ENCODE measurements around the gene CCSER1.
"Not testable (repeated sequence)": the region's sequence is repeated elsewhere in the genome, so short reads cannot be mapped to it uniquely, and the experiment has no call there.

DNA sequence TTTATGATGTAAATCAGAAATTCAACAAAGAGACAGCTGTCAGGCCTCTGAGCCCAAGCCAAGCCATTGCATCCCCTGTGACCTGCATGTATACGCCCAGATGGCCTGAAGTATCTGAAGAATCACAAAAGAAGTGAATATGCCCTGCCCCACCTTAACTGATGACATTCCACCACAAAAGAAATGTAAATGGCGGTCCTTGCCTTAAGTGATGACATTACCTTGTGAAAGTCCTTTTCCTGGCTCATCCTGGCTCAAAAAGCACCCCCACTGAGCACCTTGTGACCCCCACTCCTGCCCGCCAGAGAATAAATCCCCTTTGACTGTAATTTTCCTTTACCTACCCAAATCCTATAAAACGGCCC is 1496.4 kb downstream of the CCSER1 start:
- TF ChIP-seq, protein P1, sequence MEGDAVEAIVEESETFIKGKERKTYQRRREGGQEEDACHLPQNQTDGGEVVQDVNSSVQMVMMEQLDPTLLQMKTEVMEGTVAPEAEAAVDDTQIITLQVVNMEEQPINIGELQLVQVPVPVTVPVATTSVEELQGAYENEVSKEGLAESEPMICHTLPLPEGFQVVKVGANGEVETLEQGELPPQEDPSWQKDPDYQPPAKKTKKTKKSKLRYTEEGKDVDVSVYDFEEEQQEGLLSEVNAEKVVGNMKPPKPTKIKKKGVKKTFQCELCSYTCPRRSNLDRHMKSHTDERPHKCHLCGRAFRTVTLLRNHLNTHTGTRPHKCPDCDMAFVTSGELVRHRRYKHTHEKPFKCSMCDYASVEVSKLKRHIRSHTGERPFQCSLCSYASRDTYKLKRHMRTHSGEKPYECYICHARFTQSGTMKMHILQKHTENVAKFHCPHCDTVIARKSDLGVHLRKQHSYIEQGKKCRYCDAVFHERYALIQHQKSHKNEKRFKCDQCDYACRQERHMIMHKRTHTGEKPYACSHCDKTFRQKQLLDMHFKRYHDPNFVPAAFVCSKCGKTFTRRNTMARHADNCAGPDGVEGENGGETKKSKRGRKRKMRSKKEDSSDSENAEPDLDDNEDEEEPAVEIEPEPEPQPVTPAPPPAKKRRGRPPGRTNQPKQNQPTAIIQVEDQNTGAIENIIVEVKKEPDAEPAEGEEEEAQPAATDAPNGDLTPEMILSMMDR (IDR thresholded peaks at IDR 0.05; ENCODE audit: low read depth, low read length, missing input control), result not testable (repeated sequence)
- TF ChIP-seq, protein P2, sequence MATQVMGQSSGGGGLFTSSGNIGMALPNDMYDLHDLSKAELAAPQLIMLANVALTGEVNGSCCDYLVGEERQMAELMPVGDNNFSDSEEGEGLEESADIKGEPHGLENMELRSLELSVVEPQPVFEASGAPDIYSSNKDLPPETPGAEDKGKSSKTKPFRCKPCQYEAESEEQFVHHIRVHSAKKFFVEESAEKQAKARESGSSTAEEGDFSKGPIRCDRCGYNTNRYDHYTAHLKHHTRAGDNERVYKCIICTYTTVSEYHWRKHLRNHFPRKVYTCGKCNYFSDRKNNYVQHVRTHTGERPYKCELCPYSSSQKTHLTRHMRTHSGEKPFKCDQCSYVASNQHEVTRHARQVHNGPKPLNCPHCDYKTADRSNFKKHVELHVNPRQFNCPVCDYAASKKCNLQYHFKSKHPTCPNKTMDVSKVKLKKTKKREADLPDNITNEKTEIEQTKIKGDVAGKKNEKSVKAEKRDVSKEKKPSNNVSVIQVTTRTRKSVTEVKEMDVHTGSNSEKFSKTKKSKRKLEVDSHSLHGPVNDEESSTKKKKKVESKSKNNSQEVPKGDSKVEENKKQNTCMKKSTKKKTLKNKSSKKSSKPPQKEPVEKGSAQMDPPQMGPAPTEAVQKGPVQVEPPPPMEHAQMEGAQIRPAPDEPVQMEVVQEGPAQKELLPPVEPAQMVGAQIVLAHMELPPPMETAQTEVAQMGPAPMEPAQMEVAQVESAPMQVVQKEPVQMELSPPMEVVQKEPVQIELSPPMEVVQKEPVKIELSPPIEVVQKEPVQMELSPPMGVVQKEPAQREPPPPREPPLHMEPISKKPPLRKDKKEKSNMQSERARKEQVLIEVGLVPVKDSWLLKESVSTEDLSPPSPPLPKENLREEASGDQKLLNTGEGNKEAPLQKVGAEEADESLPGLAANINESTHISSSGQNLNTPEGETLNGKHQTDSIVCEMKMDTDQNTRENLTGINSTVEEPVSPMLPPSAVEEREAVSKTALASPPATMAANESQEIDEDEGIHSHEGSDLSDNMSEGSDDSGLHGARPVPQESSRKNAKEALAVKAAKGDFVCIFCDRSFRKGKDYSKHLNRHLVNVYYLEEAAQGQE (IDR thresholded peaks at IDR 0.05), result not testable (repeated sequence)
- TF ChIP-seq RAD21 (IDR thresholded peaks at IDR 0.05); GABPA (IDR thresholded peaks at IDR 0.05 in 1 of 2, conservative IDR thresholded peaks at IDR 0.05 in 1 of 2); EGR1 (IDR thresholded peaks at IDR 0.05; ENCODE audit: low read depth in 2 of 2); SP1 (IDR thresholded peaks at IDR 0.05); YY1 (IDR thresholded peaks at IDR 0.05): not testable (repeated sequence)
- TF ChIP-seq, protein P3, sequence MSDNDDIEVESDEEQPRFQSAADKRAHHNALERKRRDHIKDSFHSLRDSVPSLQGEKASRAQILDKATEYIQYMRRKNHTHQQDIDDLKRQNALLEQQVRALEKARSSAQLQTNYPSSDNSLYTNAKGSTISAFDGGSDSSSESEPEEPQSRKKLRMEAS (IDR thresholded peaks at IDR 0.05), result not testable (repeated sequence)

Data from liver (tissue), 3 donors.